Measurements from ENCODE around the gene FAM25A. TPM values are rescaled to one million over a fixed set of nuclear protein-coding genes. Genes with fewer than 3 reads are reported as not detected.

FAM25A gene
- not detected in 2 replicates for total RNA-seq

GRCh38 chr10:87020056-87020455, at the start of gene FAM25A:
Gene FAM25A (plus strand): TSS chr10:87020294. CDS start chr10:87020325, 31 bp downstream.

Other genes starting within 250 kb of the FAM25A start
- gene MMRN2, start 62.7 kb upstream of the FAM25A start, total RNA-seq: 0.89 and 1.8 TPM in 2 replicates
- 15.6 and 18.3 TPM in 2 replicates for gene SNCG, start 61.7 kb upstream of the FAM25A start, total RNA-seq
- gene ADIRF, start 51.8 kb upstream of the FAM25A start, total RNA-seq: 18.7 and 21.7 TPM in 2 replicates
- 176 and 190 TPM in 2 replicates for gene GLUD1, start 74.5 kb downstream of the FAM25A start, total RNA-seq
- 19.2 and 22.4 TPM in 2 replicates for gene SHLD2, start 74.9 kb downstream of the FAM25A start, total RNA-seq
- 1.0 and 1.5 TPM in 2 replicates for gene NUTM2A, start 205.2 kb downstream of the FAM25A start, total RNA-seq